ENCODE measurements around the gene ABHD17A.

DNA sequence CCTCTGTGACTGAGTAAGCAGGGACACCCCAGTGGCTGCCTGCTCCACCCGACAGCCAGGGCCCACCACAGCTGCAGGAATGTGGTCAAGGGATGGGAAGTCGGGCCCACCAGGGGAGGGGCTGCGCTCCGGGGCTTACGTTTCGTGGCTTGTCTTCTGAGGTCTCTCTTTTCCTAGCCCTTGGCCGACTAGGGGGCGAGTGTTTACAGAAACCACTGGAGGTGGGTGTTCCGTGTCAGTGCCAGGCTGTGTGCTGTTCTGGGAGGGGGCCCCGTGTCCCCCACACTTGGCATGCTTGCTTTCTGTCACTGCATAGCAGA lies 24.4 kb upstream of the ABHD17A start:
- TF ChIP-seq, protein P1, sequence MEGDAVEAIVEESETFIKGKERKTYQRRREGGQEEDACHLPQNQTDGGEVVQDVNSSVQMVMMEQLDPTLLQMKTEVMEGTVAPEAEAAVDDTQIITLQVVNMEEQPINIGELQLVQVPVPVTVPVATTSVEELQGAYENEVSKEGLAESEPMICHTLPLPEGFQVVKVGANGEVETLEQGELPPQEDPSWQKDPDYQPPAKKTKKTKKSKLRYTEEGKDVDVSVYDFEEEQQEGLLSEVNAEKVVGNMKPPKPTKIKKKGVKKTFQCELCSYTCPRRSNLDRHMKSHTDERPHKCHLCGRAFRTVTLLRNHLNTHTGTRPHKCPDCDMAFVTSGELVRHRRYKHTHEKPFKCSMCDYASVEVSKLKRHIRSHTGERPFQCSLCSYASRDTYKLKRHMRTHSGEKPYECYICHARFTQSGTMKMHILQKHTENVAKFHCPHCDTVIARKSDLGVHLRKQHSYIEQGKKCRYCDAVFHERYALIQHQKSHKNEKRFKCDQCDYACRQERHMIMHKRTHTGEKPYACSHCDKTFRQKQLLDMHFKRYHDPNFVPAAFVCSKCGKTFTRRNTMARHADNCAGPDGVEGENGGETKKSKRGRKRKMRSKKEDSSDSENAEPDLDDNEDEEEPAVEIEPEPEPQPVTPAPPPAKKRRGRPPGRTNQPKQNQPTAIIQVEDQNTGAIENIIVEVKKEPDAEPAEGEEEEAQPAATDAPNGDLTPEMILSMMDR (IDR thresholded peaks at IDR 0.05; ENCODE audit: low read depth, low read length, poor library complexity, severe bottlenecking) = no peak
- TF ChIP-seq EZH2phosphoT487 (IDR thresholded peaks at IDR 0.05; ENCODE audit: borderline replicate concordance, low read length) = no peak

Measured in DOHH2 (cell line).